Sigmoid colon (tissue), 7 donors: ENCODE results near the gene SLC25A17. TPM values are rescaled to one million over a fixed set of nuclear protein-coding genes. Genes with fewer than 3 reads are reported as not detected.
"Not testable (repeated sequence)": the region's sequence is repeated elsewhere in the genome, so short reads cannot be mapped to it uniquely, and the experiment has no call there.

ENCODE experiments used
- DNase-seq: peaks from one replicate; pipeline ENCODE4 v3.0.0-alpha.2; 2019
- H3K27ac ChIP-seq, 4 donors: fragments of 200-600 bp; sonication (generic); one replicate each; pipeline ENCODE4 v1.5.1; 2016 to 2019; ENCODE audit warnings: mild to moderate bottlenecking in 1 of 4
- H3K27me3 ChIP-seq, 3 donors: fragments of 200-600 bp; sonication (generic); one replicate each; pipeline ENCODE4 v1.5.1; 2019; ENCODE audit warnings: mild to moderate bottlenecking in 1 of 3
- H3K36me3 ChIP-seq, 4 donors: fragments of 200-600 bp; sonication (generic); one replicate each; pipeline ENCODE4 v1.5.1; 2016 to 2019
- H3K4me1 ChIP-seq, 4 donors: fragments of 200-600 bp; sonication (generic); one replicate each; pipeline ENCODE4 v1.5.1; 2017 to 2019
- H3K4me3 ChIP-seq, 4 donors: fragments of 200-600 bp; sonication (generic); one replicate each; pipeline ENCODE4 v1.5.1; 2017 to 2019; ENCODE audit warnings: mild to moderate bottlenecking in 2 of 4, moderate library complexity in 1 of 4
- H3K9me3 ChIP-seq, 4 donors: fragments of 200-600 bp in 3 of 4; sonication (generic) in 3 of 4; one replicate each; pipeline versions ENCODE4 v1.5.1 to v1.6.1; 2013 to 2019
- CTCF ChIP-seq, 4 experiments: fragments of 450-650 bp in 3 of 4; fragments of 200-600 bp in 1 of 4; IDR thresholded peaks; one replicate each; pipeline ENCODE4 v1.5.1; 2016 to 2019; ENCODE audit warnings: antibody characterized with exemption in 4 of 4, mild to moderate bottlenecking in 3 of 4, moderate library complexity in 2 of 4
- EP300 ChIP-seq, 4 donors: sonication (generic); formaldehyde crosslinking; IDR thresholded peaks; one replicate each; pipeline ENCODE4 v1.6.1; 2017; ENCODE audit warnings: antibody characterized with exemption in 4 of 4
- POLR2A ChIP-seq, 2 donors: fragments of 450-650 bp; IDR thresholded peaks; one replicate each; pipeline ENCODE4 v1.6.1; 2016; ENCODE audit warnings: antibody characterized with exemption in 2 of 2, mild to moderate bottlenecking in 2 of 2, moderate library complexity in 2 of 2
- POLR2AphosphoS5 ChIP-seq, 4 donors: sonication (generic); formaldehyde crosslinking; IDR thresholded peaks; one replicate each; pipeline ENCODE4 v1.6.1; 2017; ENCODE audit warnings: antibody characterized with exemption in 4 of 4
- WGBS, 2 donors: extraction: QIAGEN DNeasy Blood & Tissue Kit; methylation state at CpG; one replicate each; pipeline ENCODE4 v1.1.7; 2013; 5-methylcytosine and 5-hydroxymethylcytosine counted together
- intact Hi-C: fragments of 100-400 bp; cut with DNase I; formaldehyde crosslinking; loops from one replicate; pipeline ENCODE4 v1.15.1; 2023
- polyA plus RNA-seq, 3 donors: library from polyadenylated mRNA; stranded (reverse); fragments of 200-250 nt; gene quantifications; one replicate each; pipeline ENCODE4 v1.2.3, GENCODE V29; 2013
- total RNA-seq, 4 donors: library from RNA; depleted of rRNA; stranded (reverse); fragments of >200 nt; gene quantifications; one replicate each; pipeline ENCODE4 v1.1.0, GENCODE V29; 2016
- donor health status: healthy with polysubstance abuse.
- donor health status: Bipolar disorder and iron deficiency.
- donor health status: healthy.

The SLC25A17 gene
- total and polyA plus RNA-seq, 7 donors = 6.2 to 14.7 (median 10.7) TPM

DNA sequence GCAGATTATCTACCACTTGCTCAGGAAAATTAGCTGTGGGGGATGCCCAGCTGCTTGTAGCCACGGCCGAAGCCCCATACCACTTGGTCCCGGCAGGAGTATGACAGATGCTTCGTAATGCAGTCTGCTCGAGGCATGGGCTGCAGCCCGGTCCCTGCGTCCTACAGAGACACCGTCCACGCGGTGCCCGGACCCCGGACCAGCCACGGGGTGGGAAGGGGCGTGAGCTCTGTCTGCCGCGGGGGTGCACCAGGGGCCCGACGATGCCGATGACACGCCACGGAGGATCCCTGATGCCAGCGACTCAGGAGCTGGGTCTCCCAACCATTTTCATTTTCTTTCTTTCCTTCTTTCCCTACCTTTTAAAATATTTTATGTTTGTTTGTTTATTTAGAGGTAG lies 30.0 kb downstream of the SLC25A17 start:
- Histone ChIP-seq H3K4me3 (no peak overlapping the region), H3K9me3 (no peaks in the 10 kb centered on the region), H3K36me3 (peaks cover 0 to 44% (median 0%) of the 10 kb centered on the region in 4 donors), H3K4me1 (no peaks in the 10 kb centered on the region), H3K27ac (no peak overlapping the region), H3K27me3 (no peaks in the 10 kb centered on the region)
- TF ChIP-seq CTCF (IDR thresholded peaks at IDR 0.05) (no peak), EP300 (IDR thresholded peaks at IDR 0.05) (no peak), POLR2AphosphoS5 (IDR thresholded peaks at IDR 0.05) (no peak)
- no peak for DNase-seq
- intact Hi-C loops = no loop called here
- 97 to 98% methylated on average over 22 of the region's 22 CpGs for WGBS, 2 donors

GRCh38 chr22:40782521-40782920 lies 36.6 kb downstream of the SLC25A17 start:
- Histone ChIP-seq H3K4me3 (no peak overlapping the region), H3K9me3 (no peaks in the 10 kb centered on the region), H3K27ac (no peak overlapping the region), H3K4me1 (no peaks in the 10 kb centered on the region), H3K36me3 (peaks cover 0 to 27% (median under 1%) of the 10 kb centered on the region in 4 donors), H3K27me3 (no peaks in the 10 kb centered on the region)
- DNase-seq = no peak
- TF ChIP-seq POLR2AphosphoS5 (IDR thresholded peaks at IDR 0.05) = no peak
- no peak for TF ChIP-seq POLR2A (IDR thresholded peaks at IDR 0.05)
- no peak for TF ChIP-seq CTCF (IDR thresholded peaks at IDR 0.05)
- TF ChIP-seq EP300 (IDR thresholded peaks at IDR 0.05) = no peak
- intact Hi-C loops = no loop called here
- 84 to 92% methylated on average over 3 of the region's 3 CpGs for WGBS, 2 donors

- H3K27ac ChIP-seq, intact Hi-C loops, H3K4me1 ChIP-seq, H3K9me3 ChIP-seq, DNase-seq, H3K4me3 ChIP-seq, H3K27me3 ChIP-seq: not testable (repeated sequence)
- 94 to 96% methylated on average over 14 of the region's 14 CpGs for WGBS, 2 donors
- H3K36me3 ChIP-seq = peaks cover 1 to 28% (median 6%) of the 10 kb centered on the region in 4 donors
Observed at GRCh38 chr22:40781749-40782148, 37.4 kb downstream of the SLC25A17 start.

DNA sequence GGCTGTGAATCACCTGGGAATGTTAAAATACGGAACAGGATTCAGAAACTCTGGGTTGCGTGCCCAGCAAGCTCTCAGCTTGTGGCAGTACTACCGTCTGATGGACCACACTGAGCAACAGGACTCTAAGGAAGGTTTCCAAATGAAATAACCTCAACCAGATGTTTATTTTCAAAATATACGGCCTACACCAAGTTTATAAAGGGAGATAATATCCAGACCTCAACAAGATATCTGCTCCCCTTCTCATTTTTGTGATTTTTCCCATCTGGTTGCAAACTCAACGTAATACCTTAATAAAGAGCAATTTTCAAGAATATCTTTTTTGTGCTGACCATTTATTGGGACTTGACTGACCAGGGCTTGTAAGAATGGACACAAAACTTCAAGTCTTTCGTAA lies 49.4 kb downstream of the SLC25A17 start:
- Histone ChIP-seq H3K4me3 (no peak overlapping the region), H3K27ac (peak overlapping the region in 1 of 4 donors; percentile 46), H3K4me1 (no peaks in the 10 kb centered on the region), H3K27me3 (no peaks in the 10 kb centered on the region), H3K9me3 (no peaks in the 10 kb centered on the region), H3K36me3 (peaks cover 8 to 45% (median 24%) of the 10 kb centered on the region in 4 donors)
- WGBS, 2 donors = 87 to 91% methylated on average over 6 of the region's 6 CpGs
- intact Hi-C loops = no loop called here
- no peak for TF ChIP-seq POLR2A (IDR thresholded peaks at IDR 0.05)
- TF ChIP-seq EP300 (IDR thresholded peaks at IDR 0.05) = no peak
- TF ChIP-seq CTCF (IDR thresholded peaks at IDR 0.05) = no peak
- peak; percentile 33 to 82 (median 52) for TF ChIP-seq POLR2AphosphoS5 (IDR thresholded peaks at IDR 0.05)
- DNase-seq = no peak

- 89 to 95% methylated on average over 1 of the region's 1 CpG for WGBS, 2 donors
- no peak overlapping the region for H3K4me3 ChIP-seq
- H3K36me3 ChIP-seq = peaks cover 4 to 31% (median 13%) of the 10 kb centered on the region in 4 donors
- no peaks in the 10 kb centered on the region for H3K4me1 ChIP-seq
- no peak for DNase-seq
- H3K27me3 ChIP-seq = no peaks in the 10 kb centered on the region
- no peaks in the 10 kb centered on the region for H3K9me3 ChIP-seq
- H3K27ac ChIP-seq = no peak overlapping the region
- no peak for TF ChIP-seq POLR2A (IDR thresholded peaks at IDR 0.05)
- no peak for TF ChIP-seq CTCF (IDR thresholded peaks at IDR 0.05)
- TF ChIP-seq POLR2AphosphoS5 (IDR thresholded peaks at IDR 0.05) = no peak
- TF ChIP-seq EP300 (IDR thresholded peaks at IDR 0.05) = no peak
- intact Hi-C loops = no loop called here
Observed at GRCh38 chr22:40768206-40768605, 50.9 kb downstream of the SLC25A17 start.
